ENCODE data around the gene GPR132.

GPR132 gene

GRCh38 chr14:105010106-105010505 lies 55.1 kb downstream of the GPR132 start:
- no peak for TF ChIP-seq CTCF (IDR thresholded peaks at IDR 0.05; ENCODE audit: borderline replicate concordance, control extremely low read depth, extremely low read depth, insufficient read depth, missing control alignments)
- DNase-seq (ENCODE audit: low spot score), result no peak
- in situ Hi-C loops (cut with MboI; ENCODE audit: low sequenced_read_pairs, unreplicated experiment), result no loop called here

GRCh38 chr14:105007593-105008264 lies 57.5 kb downstream of the GPR132 start:
- in situ Hi-C loops (cut with MboI; ENCODE audit: low sequenced_read_pairs, unreplicated experiment), result no loop called here
- DNase-seq (ENCODE audit: low spot score), result no peak

GRCh38 chr14:105006831-105007592 lies 58.2 kb downstream of the GPR132 start:
- DNase-seq (ENCODE audit: low spot score), result no peak
- no peak for TF ChIP-seq CTCF (IDR thresholded peaks at IDR 0.05; ENCODE audit: borderline replicate concordance, control extremely low read depth, extremely low read depth, insufficient read depth, missing control alignments)
- in situ Hi-C loops (cut with MboI; ENCODE audit: low sequenced_read_pairs, unreplicated experiment), result no loop called here

More at GRCh38 chr14:105007593-105008264, 57.5 kb downstream of the GPR132 start:
- no peak for TF ChIP-seq CTCF (IDR thresholded peaks at IDR 0.05; ENCODE audit: borderline replicate concordance, control extremely low read depth, extremely low read depth, insufficient read depth, missing control alignments)

GRCh38 chr14:105005929-105006830 lies 59.0 kb downstream of the GPR132 start:
- TF ChIP-seq CTCF (IDR thresholded peaks at IDR 0.05; ENCODE audit: borderline replicate concordance, control extremely low read depth, extremely low read depth, insufficient read depth, missing control alignments), result no peak
- no peak for DNase-seq (ENCODE audit: low spot score)
- in situ Hi-C loops (cut with MboI; ENCODE audit: low sequenced_read_pairs, unreplicated experiment), result no loop called here

- in situ Hi-C loops (cut with MboI; ENCODE audit: low sequenced_read_pairs, unreplicated experiment), result no loop called here
- TF ChIP-seq CTCF (IDR thresholded peaks at IDR 0.05; ENCODE audit: borderline replicate concordance, control extremely low read depth, extremely low read depth, insufficient read depth, missing control alignments), result no peak
- DNase-seq (ENCODE audit: low spot score), result no peak
Measured at GRCh38 chr14:105005329-105005928, 59.8 kb downstream of the GPR132 start.

Data from GM13976 (cell line).